PC-3 (cell line): ENCODE results near the gene NRXN2. TPM values are rescaled to one million over a fixed set of nuclear protein-coding genes. Genes with fewer than 3 reads are reported as not detected.
A peak's percentile ranks its signal among the peaks of the same experiment; 100 is the strongest.

ENCODE experiments used
- ATAC-seq: fragments of 200-7000 bp; cut with Tn5 transposase; 2 replicates; pipeline ENCODE4 v1.9.1; 2020; ENCODE audit warnings: mild to moderate bottlenecking, moderate library complexity
- BruUV-seq: library from RNA; stranded (reverse); fragments of 400-500 nt; replicated peaks from 2 replicates; lab custom pipeline; 2021; lab: Mats Ljungman, UMichigan
- CTCF ChIA-PET: fragments of 300-600 bp; sonication (Branson Sonifier 250); formaldehyde crosslinking; loops from one replicate; lab custom pipeline; 2022; ENCODE audit warnings: antibody characterized with exemption; lab: Charles Lee
- POLR2A ChIA-PET: fragments of 300-600 bp; sonication (Branson Sonifier 250); formaldehyde crosslinking; loops from one replicate; lab custom pipeline; 2022; ENCODE audit warnings: antibody characterized with exemption; ENCODE audit not compliant: unreplicated experiment; lab: Charles Lee
- DNase-seq: peaks from one replicate; pipeline ENCODE4 v3.0.0-alpha.2; 2015
- H2AFZ ChIP-seq: fragments of 300-600 bp; sonication (generic); 2 replicates; pipeline ENCODE4 v1.6.0; 2016; ENCODE audit warnings: antibody characterized with exemption, low read length
- H3F3A ChIP-seq: fragments of 300-600 bp; sonication (generic); one replicate; pipeline ENCODE4 v1.6.0; 2017; ENCODE audit warnings: antibody characterized with exemption, low read length, control low read depth, mild to moderate bottlenecking; ENCODE audit not compliant: unreplicated experiment
- H3K27ac ChIP-seq: fragments of 300-600 bp; sonication (generic); 2 replicates; pipeline ENCODE4 v1.5.1; 2016; ENCODE audit warnings: mild to moderate bottlenecking, low read length
- H3K27me3 ChIP-seq: fragments of 300-600 bp; sonication (generic); 2 replicates; pipeline ENCODE4 v1.6.1; 2016; ENCODE audit warnings: low read length, mixed read lengths
- H3K36me3 ChIP-seq: fragments of 300-600 bp; sonication (generic); 2 replicates; pipeline ENCODE4 v1.6.1; 2016; ENCODE audit warnings: low read depth, mixed run types, low read length, mixed read lengths
- H3K4me1 ChIP-seq: fragments of 300-600 bp; sonication (generic); 2 replicates; pipeline ENCODE4 v1.5.1; 2016; ENCODE audit warnings: low read length; ENCODE audit not compliant: insufficient read depth
- H3K4me2 ChIP-seq: fragments of 300-600 bp; sonication (generic); 2 replicates; pipeline ENCODE4 v1.6.0; 2016; ENCODE audit warnings: low read length
- H3K4me3 ChIP-seq: fragments of 300-600 bp; sonication (generic); 2 replicates; pipeline ENCODE4 v1.5.1; 2016; ENCODE audit warnings: mild to moderate bottlenecking, low read length, mixed read lengths
- H3K79me2 ChIP-seq: fragments of 300-600 bp; sonication (generic); 2 replicates; pipeline ENCODE4 v1.6.1; 2017; ENCODE audit warnings: low read length, mixed read lengths
- H3K9ac ChIP-seq: fragments of 300-600 bp; sonication (generic); 2 replicates; pipeline ENCODE4 v1.6.0; 2016; ENCODE audit warnings: mild to moderate bottlenecking, low read length
- H3K9me2 ChIP-seq: fragments of 300-600 bp; sonication (generic); replicated peaks from 2 replicates; pipeline ENCODE4 v1.6.1; 2016; ENCODE audit warnings: mixed run types, low read length, mixed read lengths
- H3K9me3 ChIP-seq: fragments of 300-600 bp; sonication (generic); 2 replicates; pipeline ENCODE4 v1.6.1; 2016; ENCODE audit warnings: low read length, mixed read lengths
- H4K20me1 ChIP-seq: fragments of 300-600 bp; sonication (generic); 2 replicates; pipeline ENCODE4 v1.6.1; 2016; ENCODE audit warnings: low read length, mixed read lengths
- CTCF ChIP-seq: fragments of 300-600 bp; sonication (generic); conservative IDR thresholded peaks from 2 replicates; pipeline ENCODE4 v1.5.1; 2017; ENCODE audit warnings: antibody characterized with exemption, low read depth, mild to moderate bottlenecking, low read length
- EZH2 ChIP-seq: fragments of 300-600 bp; sonication (generic); IDR thresholded peaks from one replicate; pipeline ENCODE4 v1.6.1; 2017; ENCODE audit warnings: antibody characterized with exemption, mild to moderate bottlenecking, low read length; ENCODE audit not compliant: unreplicated experiment
- EZH2phosphoT487 ChIP-seq: fragments of 300-600 bp; sonication (generic); IDR thresholded peaks from 2 replicates; pipeline ENCODE4 v1.6.1; 2018; ENCODE audit warnings: mild to moderate bottlenecking, antibody characterized with exemption, low read length, borderline replicate concordance
- intact Hi-C: fragments of 100-400 bp; cut with micrococcal nuclease; formaldehyde crosslinking; loops from 2 replicates; pipeline ENCODE4 v1.9.0; 2023
- total RNA-seq: library from RNA; depleted of rRNA; stranded (reverse); fragments of >200 nt; gene quantifications from 2 replicates; pipeline ENCODE4 v1.2.3, GENCODE V29; 2014

NRXN2 gene
- total RNA-seq, 1 experiment from 2014 or later: not detected

GRCh38 chr11:64652586-64653387 is 70.2 kb downstream of the NRXN2 start:
- TF ChIP-seq EZH2phosphoT487: no peak
- peak; percentile 94 for TF ChIP-seq CTCF
- Histone ChIP-seq H4K20me1 (no peaks in the 10 kb centered on the region), H3K79me2 (no peaks in the 10 kb centered on the region), H3F3A (no peaks in the 10 kb centered on the region), H2AFZ (no peak overlapping the region), H3K4me3 (no peak overlapping the region), H3K27ac (no peak overlapping the region), H3K4me2 (no peak overlapping the region), H3K27me3 (no peaks in the 10 kb centered on the region), H3K36me3 (no peaks in the 10 kb centered on the region), H3K9me2 (no peaks in the 10 kb centered on the region), H3K4me1 (no peaks in the 10 kb centered on the region), H3K9me3 (no peaks in the 10 kb centered on the region), H3K9ac (no peak overlapping the region)
- BruUV-seq: no TSS peak
- ChIA-PET CTCF (interaction anchor here (0.5 to 1.9 kb wide), 5 partner anchors 35 to 335 kb away, joined by 3 to 12 read pairs (median 6); partner anchors contain the start of genes PRDX5 and TRMT112), POLR2A (no interaction called here)
- ATAC-seq (peak; percentile 91), DNase-seq (peak; percentile 93)
- intact Hi-C loops: loop anchor here (1.0 to 5.0 kb wide), 3 partner anchors 99 to 295 kb away; partner anchors contain the start of gene RPS6KA4

- H3K27ac ChIP-seq: no peak overlapping the region
- H3K9ac ChIP-seq: no peak overlapping the region
- BruUV-seq: no TSS peak
- ChIA-PET POLR2A (interaction anchor here (0.5 kb wide), 1 partner anchor 444 kb away, joined by 6 read pairs; no protein-coding TSS in a partner anchor), CTCF (interaction anchor here (0.8 to 1.6 kb wide), 5 partner anchors 38 to 334 kb away, joined by 3 to 11 read pairs (median 3); partner anchors contain the start of gene TRMT112)
- peak; percentile 40 for DNase-seq
- no peaks in the 10 kb centered on the region for H3K9me3 ChIP-seq
- H4K20me1 ChIP-seq: no peaks in the 10 kb centered on the region
- H2AFZ ChIP-seq: no peak overlapping the region
- no peaks in the 10 kb centered on the region for H3K9me2 ChIP-seq
- H3K4me3 ChIP-seq: no peak overlapping the region
- intact Hi-C loops: loop anchor here (5.0 kb wide), 1 partner anchor 294 kb away; the partner anchor contains the start of gene RPS6KA4
- H3F3A ChIP-seq: no peaks in the 10 kb centered on the region
- peak; percentile 27; the same call in 1 of the 2 replicates for ATAC-seq
- H3K79me2 ChIP-seq: no peaks in the 10 kb centered on the region
- H3K27me3 ChIP-seq: no peaks in the 10 kb centered on the region
- no peak overlapping the region for H3K4me2 ChIP-seq
- TF ChIP-seq EZH2 (no peak), CTCF (peak; percentile 75)
- H3K36me3 ChIP-seq: no peaks in the 10 kb centered on the region
- no peaks in the 10 kb centered on the region for H3K4me1 ChIP-seq
Measured at GRCh38 chr11:64650923-64651523, 72.0 kb downstream of the NRXN2 start.
